Cardiac fibroblast (primary cell): ENCODE measurements around the gene CYREN.
"Not testable (repeated sequence)": the region's sequence is repeated elsewhere in the genome, so short reads cannot be mapped to it uniquely, and the experiment has no call there.

ENCODE experiments used
- DNase-seq, 2 donors: peaks; one replicate each; pipeline versions ENCODE4 v3.0.0 to v3.0.0-alpha.2; 2010; ENCODE audit warnings: low read depth in 2 of 2
- H3K4me3 ChIP-seq, 2 donors: replicated peaks in 1 of 2; 1 replicate in 1 of 2; 2 replicates in 1 of 2; pipeline ENCODE4 v1.5.1; 2011; ENCODE audit warnings: low read depth in 2 of 2, low read length in 2 of 2, mild to moderate bottlenecking in 2 of 2, moderate library complexity in 1 of 2
- CTCF ChIP-seq: IDR thresholded peaks from one replicate; pipeline ENCODE4 v1.5.1; 2011; ENCODE audit warnings: low read depth, mild to moderate bottlenecking, low read length, inconsistent platforms

The CYREN gene

GRCh38 chr7:135180122-135180521 is 9.6 kb upstream of the CYREN start:
- no peak for DNase-seq
- H3K4me3 ChIP-seq: no peak overlapping the region
- no peak for TF ChIP-seq CTCF

GRCh38 chr7:135179321-135179925 is 8.9 kb upstream of the CYREN start:
- no peak for DNase-seq
- H3K4me3 ChIP-seq: no peak overlapping the region
- TF ChIP-seq CTCF: no peak

- no peak for TF ChIP-seq CTCF
- no peak overlapping the region for H3K4me3 ChIP-seq
- no peak for DNase-seq
These were observed 7.9 kb upstream of the CYREN start for GRCh38 chr7:135178364-135178763.

- DNase-seq: no peak
- no peak for TF ChIP-seq CTCF
- H3K4me3 ChIP-seq: no peak overlapping the region
These were observed 6.7 kb upstream of the CYREN start for GRCh38 chr7:135177028-135177696.

GRCh38 chr7:135175931-135176330 is 5.4 kb upstream of the CYREN start:
- no peak for DNase-seq
- no peak overlapping the region for H3K4me3 ChIP-seq
- no peak for TF ChIP-seq CTCF

- no peak for TF ChIP-seq CTCF
These were observed 4.4 kb upstream of the CYREN start for GRCh38 chr7:135174941-135175340.

GRCh38 chr7:135173916-135174315 is 3.4 kb upstream of the CYREN start:
- not testable (repeated sequence) for H3K4me3 ChIP-seq, DNase-seq

More at GRCh38 chr7:135174941-135175340, 4.4 kb upstream of the CYREN start:
- no peak for DNase-seq
- no peak overlapping the region for H3K4me3 ChIP-seq

- not testable (repeated sequence) for H3K4me3 ChIP-seq
These were observed 1.2 kb upstream of the CYREN start for GRCh38 chr7:135171581-135172291.

GRCh38 chr7:135170998-135171481 is 533 bp upstream of the CYREN start:
- peak overlapping the region; percentile 76 to 82 for H3K4me3 ChIP-seq
- not testable (repeated sequence) for DNase-seq

More at GRCh38 chr7:135171581-135172291, 1.2 kb upstream of the CYREN start:
- DNase-seq: peak; percentile 45
